Common myeloid progenitor, CD34-positive (primary cell): ENCODE results near the gene GCDH.

ENCODE experiments used
- CTCF ChIA-PET: fragments of 350-600 bp; sonication (Branson Sonifier 250); formaldehyde crosslinking; loops from one replicate; lab custom pipeline; 2021; ENCODE audit warnings: antibody characterized with exemption; lab: Charles Lee
- POLR2A ChIA-PET: fragments of 350-600 bp; sonication (Branson Sonifier 250); formaldehyde crosslinking; loops from one replicate; lab custom pipeline; 2021; ENCODE audit warnings: antibody characterized with exemption; lab: Charles Lee
- DNase-seq, 3 donors: peaks; one replicate each; pipeline versions ENCODE4 v3.0.0 to v3.0.0-alpha.2; 2013
- H3K27ac ChIP-seq, 2 experiments: 1 replicate in 1 of 2; 2 replicates in 1 of 2; pipeline ENCODE4 v1.7.0; 2013; ENCODE audit warnings: inconsistent platforms in 2 of 2, low read length in 2 of 2, mild to moderate bottlenecking in 2 of 2, low read depth in 1 of 2, moderate library complexity in 1 of 2; ENCODE audit not compliant: severe bottlenecking in 2 of 2, insufficient read depth in 1 of 2, poor library complexity in 1 of 2
- H3K27me3 ChIP-seq, 5 experiments: replicated peaks in 2 of 5; 1 replicate in 3 of 5; 2 replicates in 2 of 5; pipeline versions ENCODE4 v1.6.1 to v1.7.0; 2013; ENCODE audit warnings: low read length in 4 of 5, mild to moderate bottlenecking in 2 of 5, moderate library complexity in 2 of 5, inconsistent platforms in 1 of 5; ENCODE audit not compliant: insufficient read depth in 5 of 5, control insufficient read depth in 4 of 5
- H3K36me3 ChIP-seq, 4 experiments: 1 replicate in 2 of 4; 2 replicates in 2 of 4; pipeline versions ENCODE4 v1.6.1 to v1.7.0; 2013; ENCODE audit warnings: low read length in 3 of 4, control low read depth in 1 of 4, mild to moderate bottlenecking in 1 of 4; ENCODE audit not compliant: control insufficient read depth in 4 of 4, insufficient read depth in 4 of 4
- H3K4me1 ChIP-seq, 4 experiments: 1 replicate in 3 of 4; 2 replicates in 1 of 4; pipeline versions ENCODE4 v1.6.1 to v1.7.1; 2013; ENCODE audit warnings: low read length in 3 of 4, mild to moderate bottlenecking in 3 of 4, control low read depth in 1 of 4, inconsistent platforms in 1 of 4, moderate library complexity in 1 of 4; ENCODE audit not compliant: control insufficient read depth in 4 of 4, insufficient read depth in 4 of 4; ENCODE audit errors: control extremely low read depth in 1 of 4
- H3K4me3 ChIP-seq, 7 experiments: 1 replicate in 4 of 7; 2 replicates in 3 of 7; pipeline versions ENCODE4 v1.5.1 to v1.7.0; 2013; ENCODE audit warnings: mild to moderate bottlenecking in 7 of 7, low read length in 6 of 7, moderate library complexity in 6 of 7, inconsistent platforms in 2 of 7, low read depth in 2 of 7, control low read depth in 1 of 7; ENCODE audit not compliant: insufficient read depth in 4 of 7, control insufficient read depth in 1 of 7; ENCODE audit errors: extremely low read depth in 1 of 7
- H3K9me3 ChIP-seq, 5 experiments: 1 replicate in 4 of 5; 2 replicates in 1 of 5; pipeline versions ENCODE4 v1.6.1 to v1.7.1; 2013; ENCODE audit warnings: low read length in 4 of 5, mild to moderate bottlenecking in 2 of 5, inconsistent platforms in 1 of 5, low read depth in 1 of 5, moderate library complexity in 1 of 5; ENCODE audit not compliant: control insufficient read depth in 4 of 5, insufficient read depth in 2 of 5; ENCODE audit errors: control extremely low read depth in 1 of 5
- WGBS: methylation state at CpG from one replicate; pipeline ENCODE4 v1.1.5; 2013; ENCODE audit not compliant: insufficient coverage; 5-methylcytosine and 5-hydroxymethylcytosine counted together

Gene GCDH

DNA sequence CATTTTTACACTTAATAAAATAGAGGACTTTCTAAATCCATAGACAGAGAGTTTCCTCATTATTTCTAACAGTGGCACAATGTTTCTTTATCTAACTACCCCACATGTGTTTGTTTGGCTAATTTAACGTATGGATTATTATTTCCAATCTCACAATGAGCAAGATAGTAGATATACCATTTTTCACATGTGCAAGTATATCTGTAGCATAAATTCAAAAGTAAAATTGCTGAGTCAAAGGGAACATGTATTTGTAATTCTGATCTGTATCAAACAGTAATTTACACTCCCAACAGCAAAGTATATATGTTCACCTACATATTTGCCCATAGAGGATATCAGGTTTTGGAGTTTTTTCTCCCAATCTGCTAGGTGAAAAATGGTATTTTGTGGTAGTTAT, 34.3 kb upstream of the GCDH start:
- ChIA-PET CTCF (interaction anchor here (0.9 kb wide), 1 partner anchor 9 kb away, joined by 4 read pairs; no protein-coding TSS in a partner anchor), POLR2A (interaction anchor here (0.6 kb wide), 2 partner anchors 21 to 1400 kb away, joined by 3 to 5 read pairs; no protein-coding TSS in a partner anchor)
- Histone ChIP-seq H3K36me3 (peaks cover 0 to 2% (median 0%) of the 10 kb centered on the region in 4 experiments), H3K27me3 (no peaks in the 10 kb centered on the region), H3K4me1 (no peaks in the 10 kb centered on the region), H3K9me3 (peaks cover 0 to 2% (median 0%) of the 10 kb centered on the region in 5 experiments), H3K4me3 (no peak overlapping the region), H3K27ac (no peak overlapping the region)
- no peak for DNase-seq
- WGBS: no CpG with 5 or more reads among the region's 1 CpG

DNA sequence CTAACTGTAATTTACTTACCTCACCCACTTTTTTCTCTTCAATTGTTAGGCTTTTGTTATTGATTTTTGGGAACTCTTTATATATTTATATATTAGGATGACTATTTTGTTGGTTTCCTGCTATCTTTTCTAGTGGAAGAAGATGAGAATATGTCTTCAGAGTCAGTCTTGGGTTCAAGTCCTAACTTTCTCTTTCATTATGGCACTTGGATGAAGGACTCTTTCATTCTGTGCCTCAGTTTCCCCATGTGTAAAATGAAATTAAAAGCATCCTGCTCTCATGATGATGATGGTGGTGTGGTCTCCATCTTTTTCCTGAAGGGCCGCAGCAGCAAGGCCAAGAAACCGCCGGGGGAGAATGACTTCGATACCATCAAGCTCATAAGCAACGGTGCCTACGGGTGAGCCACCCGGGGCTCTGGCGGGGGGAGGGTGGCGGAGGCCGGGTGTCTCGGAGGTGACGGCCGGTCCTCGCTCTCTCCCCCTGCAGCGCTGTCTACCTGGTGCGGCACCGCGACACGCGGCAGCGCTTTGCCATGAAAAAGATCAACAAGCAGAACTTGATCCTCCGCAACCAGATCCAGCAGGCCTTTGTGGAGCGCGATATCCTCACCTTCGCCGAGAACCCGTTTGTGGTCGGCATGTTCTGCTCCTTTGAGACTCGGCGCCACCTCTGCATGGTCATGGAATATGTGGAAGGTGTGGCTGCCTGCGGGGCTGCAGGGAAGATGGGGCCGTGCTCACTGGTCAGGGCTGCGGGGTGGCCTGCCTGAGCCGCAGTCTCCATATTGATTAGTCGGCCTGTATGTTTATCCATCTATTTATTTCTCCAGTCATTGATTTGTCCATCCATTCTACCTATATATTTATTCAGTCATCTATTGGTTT, 32.7 kb upstream of the GCDH start:
- ChIA-PET POLR2A (no interaction called here), CTCF (interaction anchor here (0.7 kb wide), 1 partner anchor 295 kb away, joined by 3 read pairs; no protein-coding TSS in a partner anchor)
- H3K4me3 ChIP-seq: no peak overlapping the region
- WGBS: 97% methylated on average over 34 of the region's 35 CpGs
- H3K9me3 ChIP-seq: peaks cover 0 to 2% (median 0%) of the 10 kb centered on the region in 5 experiments
- H3K27ac ChIP-seq: no peak overlapping the region
- peaks cover 0 to 2% (median 0%) of the 10 kb centered on the region in 4 experiments for H3K36me3 ChIP-seq
- H3K4me1 ChIP-seq: no peaks in the 10 kb centered on the region
- peaks cover 0 to 1% (median 0%) of the 10 kb centered on the region in 5 experiments for H3K27me3 ChIP-seq
- DNase-seq: no peak

- CTCF ChIA-PET: no interaction called here
- POLR2A ChIA-PET: no interaction called here
Measured at GRCh38 chr19:12859546-12859945, 31.4 kb upstream of the GCDH start.

GRCh38 chr19:12864143-12864542, 26.8 kb upstream of the GCDH start:
- Histone ChIP-seq H3K27me3 (peaks cover 0 to 4% (median 0%) of the 10 kb centered on the region in 5 experiments), H3K27ac (no peak overlapping the region), H3K4me3 (no peak overlapping the region), H3K9me3 (no peaks in the 10 kb centered on the region), H3K36me3 (no peaks in the 10 kb centered on the region), H3K4me1 (peaks cover 0 to 12% (median 8%) of the 10 kb centered on the region in 4 experiments)
- POLR2A ChIA-PET: interaction anchor here (0.5 to 0.6 kb wide), 2 partner anchors 18 to 166 kb away, joined by 4 read pairs; no protein-coding TSS in a partner anchor
- DNase-seq: no peak
- CTCF ChIA-PET: interaction anchor here (0.7 to 3.4 kb wide), 5 partner anchors 15 to 101 kb away, joined by 3 to 17 read pairs (median 6); no protein-coding TSS in a partner anchor
- WGBS: 100% methylated on average over 3 of the region's 4 CpGs

More at GRCh38 chr19:12859546-12859945, 31.4 kb upstream of the GCDH start:
- DNase-seq: no peak
- Histone ChIP-seq H3K27me3 (peaks cover 0 to 4% (median 0%) of the 10 kb centered on the region in 5 experiments), H3K36me3 (peaks cover 0 to 2% (median 0%) of the 10 kb centered on the region in 4 experiments), H3K27ac (no peak overlapping the region), H3K4me1 (no peaks in the 10 kb centered on the region), H3K9me3 (peaks cover 0 to 2% (median 0%) of the 10 kb centered on the region in 5 experiments), H3K4me3 (no peak overlapping the region)
- WGBS: 90% methylated on average over 1 of the region's 7 CpGs

- H3K9me3 ChIP-seq: no peaks in the 10 kb centered on the region
- ChIA-PET POLR2A (interaction anchor here (0.6 kb wide), 1 partner anchor 166 kb away, joined by 4 read pairs; no protein-coding TSS in a partner anchor), CTCF (interaction anchor here (0.7 to 3.4 kb wide), 5 partner anchors 16 to 100 kb away, joined by 3 to 17 read pairs (median 6); no protein-coding TSS in a partner anchor)
- no peaks in the 10 kb centered on the region for H3K36me3 ChIP-seq
- H3K27ac ChIP-seq: no peak overlapping the region
- DNase-seq: no peak
- peaks cover 0 to 12% (median 8%) of the 10 kb centered on the region in 4 experiments for H3K4me1 ChIP-seq
- WGBS: 93% methylated on average over 28 of the region's 34 CpGs
- H3K27me3 ChIP-seq: peaks cover 0 to 4% (median 0%) of the 10 kb centered on the region in 5 experiments
- H3K4me3 ChIP-seq: no peak overlapping the region
Measured at GRCh38 chr19:12864721-12865715, 25.9 kb upstream of the GCDH start.

GRCh38 chr19:12865746-12866415, 25.1 kb upstream of the GCDH start:
- no peak for DNase-seq
- 96% methylated on average over 13 of the region's 19 CpGs for whole genome bisulfite sequencing
- Histone ChIP-seq H3K9me3 (no peaks in the 10 kb centered on the region), H3K27ac (no peak overlapping the region), H3K4me1 (peaks cover 0 to 12% (median 8%) of the 10 kb centered on the region in 4 experiments), H3K27me3 (peaks cover 0 to 4% (median 0%) of the 10 kb centered on the region in 5 experiments), H3K36me3 (no peaks in the 10 kb centered on the region), H3K4me3 (no peak overlapping the region)
- CTCF ChIA-PET: interaction anchor here (1.7 to 3.4 kb wide), 3 partner anchors 17 to 18 kb away, joined by 6 to 17 read pairs (median 8); no protein-coding TSS in a partner anchor
- POLR2A ChIA-PET: no interaction called here
